Anterior cingulate cortex (tissue), 58 donors: ENCODE data around the gene TPBGL.
A peak's percentile ranks its signal among the peaks of the same experiment; 100 is the strongest.

Experiments used
- DNase-seq, 58 donors: peaks; one replicate each; lab custom pipeline; 2025; lab: John Stamatoyannopoulos, UW

The TPBGL gene, protein sequence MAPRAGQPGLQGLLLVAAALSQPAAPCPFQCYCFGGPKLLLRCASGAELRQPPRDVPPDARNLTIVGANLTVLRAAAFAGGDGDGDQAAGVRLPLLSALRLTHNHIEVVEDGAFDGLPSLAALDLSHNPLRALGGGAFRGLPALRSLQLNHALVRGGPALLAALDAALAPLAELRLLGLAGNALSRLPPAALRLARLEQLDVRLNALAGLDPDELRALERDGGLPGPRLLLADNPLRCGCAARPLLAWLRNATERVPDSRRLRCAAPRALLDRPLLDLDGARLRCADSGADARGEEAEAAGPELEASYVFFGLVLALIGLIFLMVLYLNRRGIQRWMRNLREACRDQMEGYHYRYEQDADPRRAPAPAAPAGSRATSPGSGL

DNA sequence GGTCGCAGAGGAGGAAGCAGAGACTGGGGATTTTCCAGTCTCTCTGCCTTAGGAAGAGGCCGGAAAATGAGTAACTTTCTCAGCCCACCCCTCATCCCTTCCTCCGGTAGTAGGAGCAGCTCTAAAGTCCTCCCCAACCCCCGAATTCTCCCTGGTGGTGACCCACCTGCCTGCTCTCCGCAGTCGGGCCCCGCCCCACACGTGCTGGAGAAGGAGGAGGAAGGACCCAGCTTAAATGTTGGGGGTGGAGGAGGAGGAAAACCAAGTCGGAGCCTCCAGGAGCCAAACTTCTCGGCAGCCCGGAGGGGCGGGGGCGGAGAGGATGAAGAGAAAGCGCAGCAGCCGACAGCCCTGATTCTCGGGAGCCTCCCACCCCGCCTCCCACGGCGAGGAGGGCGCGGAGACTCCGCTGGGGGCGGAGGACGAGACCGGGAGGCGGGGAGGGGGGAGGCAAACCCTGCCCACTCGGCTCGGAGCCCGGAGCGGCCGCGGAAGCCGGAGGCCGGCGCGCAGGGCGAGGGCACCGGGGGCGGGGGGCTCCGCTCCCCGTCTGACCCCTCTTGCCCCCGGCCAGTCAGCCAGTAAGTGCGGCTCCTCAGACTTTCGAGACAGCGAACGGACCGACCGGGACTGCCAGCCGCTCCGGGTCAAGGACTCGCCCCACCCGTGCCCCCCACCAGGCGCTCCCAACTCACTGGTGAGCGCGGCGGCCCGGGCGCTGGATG, at the start of gene TPBGL:
TSS of gene TPBGL (plus strand) at position 464 of the 725 bp plus-strand sequence. CDS start 276 bp downstream, outside the sequence.
- peak in 11 of 58 donors; percentile 17 to 50 (median 34) for DNase-seq

DNA sequence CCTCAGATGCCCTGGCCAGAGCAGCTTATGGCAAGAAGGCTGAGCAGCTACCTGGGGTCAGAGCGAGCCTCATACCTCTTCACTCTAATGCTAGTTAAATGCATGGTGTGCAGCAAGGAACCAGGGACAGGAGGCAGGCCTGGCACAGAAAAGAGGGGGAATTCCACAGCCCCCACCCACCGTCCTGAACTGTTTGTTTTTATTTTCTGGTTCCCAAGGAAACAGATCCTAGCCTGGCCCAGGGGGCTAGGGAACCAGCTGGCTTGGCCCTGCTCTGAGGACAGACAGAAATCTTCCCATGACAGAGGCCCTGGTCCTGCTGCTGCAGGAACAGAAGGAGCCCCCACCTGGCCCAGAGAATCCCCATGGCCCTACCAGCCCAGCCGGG, 49.2 kb upstream of the TPBGL start:
- DNase-seq = no peak

GRCh38 chr11:75193271-75193670, 47.3 kb upstream of the TPBGL start:
- no peak for DNase-seq

- DNase-seq = no peak
Observed at GRCh38 chr11:75193711-75194110, 46.9 kb upstream of the TPBGL start.

DNA sequence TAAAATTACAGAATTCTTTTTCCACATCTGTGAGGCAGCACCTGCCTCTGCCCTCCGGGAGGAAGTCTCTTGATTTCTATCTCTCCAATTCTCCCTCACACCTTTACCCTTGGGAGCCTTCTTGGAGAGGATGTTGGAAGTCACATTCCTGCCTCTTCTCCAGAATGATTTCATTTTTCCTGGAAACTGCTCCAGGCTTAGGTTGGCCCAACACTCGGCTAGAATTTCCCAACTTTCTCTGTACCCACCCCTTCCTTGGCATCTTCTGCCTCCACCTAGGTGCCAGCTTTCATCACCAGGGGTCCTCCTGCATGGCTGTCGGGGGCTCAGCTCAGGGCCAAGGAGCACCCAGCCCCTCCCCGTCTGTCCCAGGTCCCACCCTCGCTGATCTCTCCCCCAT, 46.4 kb upstream of the TPBGL start:
- DNase-seq = no peak

GRCh38 chr11:75195167-75195962, 45.2 kb upstream of the TPBGL start:
- DNase-seq = peak in 42 of 58 donors; percentile 9 to 67 (median 41)

GRCh38 chr11:75196426-75196825, 44.1 kb upstream of the TPBGL start:
- no peak for DNase-seq

DNA sequence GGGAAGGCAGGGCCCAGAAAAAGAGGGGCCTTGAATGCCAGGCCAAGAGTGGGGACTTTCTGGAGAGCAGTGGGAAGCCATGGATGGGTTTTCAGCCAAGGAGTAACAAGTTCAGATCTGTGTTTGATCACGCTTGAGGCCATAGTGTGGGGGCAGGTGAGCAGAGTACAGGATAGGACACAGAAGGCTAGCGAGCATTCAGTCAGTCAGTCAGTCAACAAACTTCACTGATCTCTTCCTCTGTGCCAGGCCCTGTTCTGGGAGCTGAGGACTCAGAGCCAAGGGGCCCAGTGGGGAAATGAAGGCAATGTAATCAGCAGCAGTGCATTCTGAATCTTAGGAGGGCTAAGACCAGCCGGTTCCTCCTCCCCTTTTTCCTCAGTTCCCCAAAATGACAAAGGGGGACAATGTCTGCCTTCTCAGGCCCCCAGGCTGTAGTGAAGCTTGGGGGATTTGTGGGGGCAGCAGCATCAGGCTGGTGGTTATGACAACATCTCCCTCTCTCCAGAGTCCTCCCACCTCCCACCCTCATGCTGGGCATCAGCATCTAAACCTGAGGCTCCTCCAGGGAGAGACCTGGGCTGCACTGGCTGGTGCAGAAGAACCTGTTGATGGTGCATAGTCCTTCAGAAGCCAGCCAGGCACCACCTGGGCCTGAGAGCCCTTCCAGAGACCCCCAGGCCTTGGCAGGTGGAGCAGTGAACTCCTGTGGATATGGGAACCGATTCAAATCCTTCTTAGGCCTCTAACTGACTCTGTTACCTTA, 42.9 kb upstream of the TPBGL start:
- no peak for DNase-seq

GRCh38 chr11:75198278-75198973, 42.1 kb upstream of the TPBGL start:
- DNase-seq = no peak

- no peak for DNase-seq
Observed at GRCh38 chr11:75199412-75199955, 41.1 kb upstream of the TPBGL start.

- DNase-seq = peak in 3 of 58 donors; percentile 7 to 22 (median 11)
Observed at GRCh38 chr11:75200051-75200450, 40.5 kb upstream of the TPBGL start.

DNA sequence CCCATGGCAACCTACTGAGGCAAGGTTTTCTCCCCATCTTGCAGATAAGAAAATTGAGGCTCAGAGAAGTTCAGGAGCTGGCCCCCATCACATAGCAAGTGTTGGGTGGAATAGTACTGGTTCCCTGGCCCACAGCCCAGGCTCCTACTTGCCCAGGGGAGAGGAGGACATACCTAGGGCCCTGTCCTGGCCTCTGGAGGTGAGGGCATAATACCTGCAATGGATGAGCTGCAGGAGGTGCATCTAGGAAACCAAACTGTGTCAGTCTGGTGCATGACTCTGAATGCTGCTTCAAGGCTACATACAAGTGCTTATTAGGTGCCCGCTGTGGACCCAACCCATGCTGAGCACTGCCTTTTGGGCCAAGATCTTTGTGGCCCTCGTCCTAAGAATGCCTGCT, 40.0 kb upstream of the TPBGL start:
- DNase-seq = no peak

- no peak for DNase-seq
Observed at GRCh38 chr11:75201771-75202170, 38.8 kb upstream of the TPBGL start.

DNA sequence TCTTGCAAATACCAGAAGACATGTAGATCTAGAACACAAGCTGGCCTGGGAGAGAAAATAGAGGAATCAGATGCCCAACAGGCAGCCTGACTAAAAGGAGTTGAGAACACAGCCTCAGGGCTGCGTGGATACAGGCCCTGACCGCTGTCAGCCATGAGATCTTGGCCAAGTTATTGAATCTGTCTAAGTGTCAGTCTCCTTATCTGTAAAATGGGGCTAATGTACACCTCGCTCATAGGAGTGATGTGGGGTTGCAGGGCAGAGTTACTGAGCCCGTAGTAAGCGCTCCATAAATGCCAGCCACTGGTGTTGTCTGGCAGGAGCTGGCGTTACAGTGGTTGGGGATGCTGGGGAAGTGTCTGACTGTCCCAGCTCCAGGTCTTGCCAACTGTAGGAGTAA, 38.4 kb upstream of the TPBGL start:
- no peak for DNase-seq

GRCh38 chr11:75203138-75203537, 37.4 kb upstream of the TPBGL start:
- DNase-seq = no peak

DNA sequence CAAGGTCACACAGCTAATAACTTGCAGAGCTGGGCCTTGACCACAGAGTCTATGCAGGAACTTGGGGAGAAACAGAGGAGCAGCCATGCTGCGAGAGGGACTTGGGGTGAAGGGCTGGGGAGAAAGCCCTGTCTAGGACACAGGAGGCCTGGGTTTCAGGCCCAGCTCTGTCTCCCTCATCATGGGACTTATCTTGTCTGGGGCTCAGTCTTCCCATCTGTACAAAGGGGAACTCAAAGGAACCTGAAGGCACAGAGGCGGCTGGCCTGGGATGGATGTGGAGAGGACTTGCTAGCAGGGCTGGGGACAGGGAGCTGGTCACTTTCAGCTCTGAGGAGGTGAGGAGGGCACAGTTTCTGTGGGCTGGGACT, 36.9 kb upstream of the TPBGL start:
- no peak for DNase-seq

DNA sequence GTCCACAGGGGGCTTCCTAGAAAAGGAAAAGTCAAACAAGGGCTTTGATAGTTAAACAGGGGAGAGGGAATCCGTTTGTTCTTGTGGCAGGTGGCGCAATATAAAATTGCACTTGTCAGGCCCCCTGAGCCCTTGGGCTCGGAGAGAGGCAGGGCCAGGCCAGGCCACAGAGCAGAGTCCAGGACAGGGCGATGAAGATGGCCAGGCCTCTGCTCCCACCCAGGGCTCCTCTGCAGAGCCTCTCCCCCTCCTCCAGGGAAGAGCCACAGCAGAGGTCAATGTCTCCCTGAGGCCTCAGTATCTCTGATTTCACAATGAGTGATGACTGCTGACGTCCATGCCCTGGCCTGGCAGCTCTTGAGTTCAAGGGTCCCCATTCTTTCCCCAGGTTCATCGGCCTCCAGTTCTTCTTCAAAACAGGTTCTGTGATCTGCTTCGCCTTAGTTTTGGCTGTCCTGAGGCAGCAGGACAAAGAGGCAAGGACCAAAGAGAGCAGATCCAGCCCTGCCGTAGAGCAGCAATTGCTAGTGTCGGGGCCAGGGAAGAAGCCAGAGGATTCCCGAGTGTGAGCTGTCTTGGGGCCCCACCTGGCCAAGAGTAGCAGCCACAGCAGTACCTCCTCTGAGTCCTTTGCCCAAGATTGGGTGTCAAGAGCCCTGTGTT, 36.4 kb upstream of the TPBGL start:
- no peak for DNase-seq

- DNase-seq = peak in 52 of 58 donors; percentile 11 to 84 (median 46)
Observed at GRCh38 chr11:75204685-75205563, 35.6 kb upstream of the TPBGL start.
